ENCODE measurements around the gene PIGT.

Gene PIGT

GRCh38 chr20:45400346-45401031 lies 15.5 kb upstream of the PIGT start:
- FAIRE-seq: no peak
- DNase-seq (ENCODE audit: low spot score): no peak

GRCh38 chr20:45402946-45403345 lies 13.0 kb upstream of the PIGT start:
- no peak for DNase-seq (ENCODE audit: low spot score)
- FAIRE-seq: no peak

- DNase-seq (ENCODE audit: low spot score): no peak
- no peak for FAIRE-seq
Observed at GRCh38 chr20:45404438-45404837, 11.5 kb upstream of the PIGT start.

GRCh38 chr20:45405571-45406259 lies 10.2 kb upstream of the PIGT start:
- no peak for DNase-seq (ENCODE audit: low spot score)

GRCh38 chr20:45406260-45407066 lies 9.5 kb upstream of the PIGT start:
- FAIRE-seq: no peak

More at GRCh38 chr20:45405571-45406259, 10.2 kb upstream of the PIGT start:
- FAIRE-seq: no peak

GRCh38 chr20:45407067-45407745 lies 8.7 kb upstream of the PIGT start:
- FAIRE-seq: no peak
- DNase-seq (ENCODE audit: low spot score): no peak

More at GRCh38 chr20:45406260-45407066, 9.5 kb upstream of the PIGT start:
- no peak for DNase-seq (ENCODE audit: low spot score)

- no peak for DNase-seq (ENCODE audit: low spot score)
- no peak for FAIRE-seq
Observed at GRCh38 chr20:45407783-45408645, 7.9 kb upstream of the PIGT start, which contains the start of gene DBNDD2. DBNDD2 (plus strand) TSS chr20:45408289; CDS start chr20:45408468, 179 bp downstream.

- FAIRE-seq (no peak), DNase-seq (ENCODE audit: low spot score) (no peak)
Observed at GRCh38 chr20:45408646-45409213, 7.2 kb upstream of the PIGT start.

GRCh38 chr20:45409521-45410272 lies 6.2 kb upstream of the PIGT start:
- FAIRE-seq: no peak
- no peak for DNase-seq (ENCODE audit: low spot score)

- FAIRE-seq (no peak), DNase-seq (ENCODE audit: low spot score) (no peak)
Observed at GRCh38 chr20:45410887-45411286, 5.1 kb upstream of the PIGT start.

- no peak for FAIRE-seq
- DNase-seq (ENCODE audit: low spot score): no peak
Observed at GRCh38 chr20:45412653-45413052, 3.3 kb upstream of the PIGT start.

GRCh38 chr20:45413479-45413878 lies 2.5 kb upstream of the PIGT start:
- FAIRE-seq: no peak

GRCh38 chr20:45416917-45417316 lies 976 bp downstream of the PIGT start:
- no peak for DNase-seq (ENCODE audit: low spot score)
- FAIRE-seq: no peak

More at GRCh38 chr20:45413479-45413878, 2.5 kb upstream of the PIGT start:
- no peak for DNase-seq (ENCODE audit: low spot score)

GRCh38 chr20:45419188-45420091 lies 3.5 kb downstream of the PIGT start:
- FAIRE-seq: peak; percentile 95
- peak; percentile 100 for DNase-seq (ENCODE audit: low spot score)

GRCh38 chr20:45420125-45420524 lies 4.2 kb downstream of the PIGT start:
- no peak for FAIRE-seq
- DNase-seq (ENCODE audit: low spot score): no peak

- no peak for FAIRE-seq
- DNase-seq (ENCODE audit: low spot score): no peak
Observed at GRCh38 chr20:45423700-45424099, 7.8 kb downstream of the PIGT start.

GRCh38 chr20:45425561-45425960 lies 9.6 kb downstream of the PIGT start:
- no peak for FAIRE-seq

GRCh38 chr20:45426320-45427016 lies 10.5 kb downstream of the PIGT start:
- FAIRE-seq (no peak), DNase-seq (ENCODE audit: low spot score) (no peak)

More at GRCh38 chr20:45425561-45425960, 9.6 kb downstream of the PIGT start:
- no peak for DNase-seq (ENCODE audit: low spot score)
